Measurements from ENCODE around the gene RTL10. TPM values are rescaled to one million over a fixed set of nuclear protein-coding genes. Genes with fewer than 3 reads are reported as not detected.

The RTL10 gene
- total and polyA plus RNA-seq, 4 donors = 7.4 to 22.7 (median 11.6) TPM

DNA sequence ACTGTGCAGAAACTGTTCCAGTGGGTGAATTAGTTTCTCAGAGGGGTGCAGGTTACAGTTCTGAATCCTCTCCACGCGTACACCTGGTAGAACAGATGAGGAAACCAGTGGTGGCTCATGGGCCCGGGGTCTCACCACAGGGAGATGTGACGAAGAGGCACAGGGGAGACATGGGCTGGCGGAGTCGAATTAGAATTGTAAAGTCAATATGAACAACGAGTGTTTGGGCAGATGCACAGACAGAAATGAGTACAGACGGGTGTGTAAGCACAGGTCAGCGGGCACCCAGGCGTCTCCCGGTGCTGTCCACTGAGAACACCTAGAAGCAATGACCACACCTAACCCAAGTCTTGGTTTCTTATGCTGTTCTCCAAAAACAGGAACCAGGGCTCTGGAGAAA is 41.8 kb downstream of the RTL10 start:
- no peak overlapping the region for H3K9ac ChIP-seq (ENCODE audit: insufficient read depth in 1 of 2, low read length in 2 of 2)
- no peaks in the 10 kb centered on the region for H3K27me3 ChIP-seq (ENCODE audit: control insufficient read depth in 3 of 3, insufficient read depth in 3 of 3, low read length in 2 of 3)
- H3K27ac ChIP-seq (ENCODE audit: low read depth in 1 of 2, low read length in 1 of 2) = no peak overlapping the region
- ATAC-seq (ENCODE audit: insufficient read depth, low FRiP score) (no peak), DNase-seq (no peak)
- WGBS, 2 donors = 96 to 97% methylated on average over 11 of the region's 11 CpGs
- H3K36me3 ChIP-seq (ENCODE audit: control insufficient read depth in 4 of 4, insufficient read depth in 4 of 4, low read length in 4 of 4) = no peaks in the 10 kb centered on the region
- no peaks in the 10 kb centered on the region for H3K9me3 ChIP-seq (ENCODE audit: control insufficient read depth in 4 of 4, insufficient read depth in 3 of 4, low read length in 3 of 4)
- TF ChIP-seq, protein P1, sequence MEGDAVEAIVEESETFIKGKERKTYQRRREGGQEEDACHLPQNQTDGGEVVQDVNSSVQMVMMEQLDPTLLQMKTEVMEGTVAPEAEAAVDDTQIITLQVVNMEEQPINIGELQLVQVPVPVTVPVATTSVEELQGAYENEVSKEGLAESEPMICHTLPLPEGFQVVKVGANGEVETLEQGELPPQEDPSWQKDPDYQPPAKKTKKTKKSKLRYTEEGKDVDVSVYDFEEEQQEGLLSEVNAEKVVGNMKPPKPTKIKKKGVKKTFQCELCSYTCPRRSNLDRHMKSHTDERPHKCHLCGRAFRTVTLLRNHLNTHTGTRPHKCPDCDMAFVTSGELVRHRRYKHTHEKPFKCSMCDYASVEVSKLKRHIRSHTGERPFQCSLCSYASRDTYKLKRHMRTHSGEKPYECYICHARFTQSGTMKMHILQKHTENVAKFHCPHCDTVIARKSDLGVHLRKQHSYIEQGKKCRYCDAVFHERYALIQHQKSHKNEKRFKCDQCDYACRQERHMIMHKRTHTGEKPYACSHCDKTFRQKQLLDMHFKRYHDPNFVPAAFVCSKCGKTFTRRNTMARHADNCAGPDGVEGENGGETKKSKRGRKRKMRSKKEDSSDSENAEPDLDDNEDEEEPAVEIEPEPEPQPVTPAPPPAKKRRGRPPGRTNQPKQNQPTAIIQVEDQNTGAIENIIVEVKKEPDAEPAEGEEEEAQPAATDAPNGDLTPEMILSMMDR (IDR thresholded peaks at IDR 0.05; ENCODE audit: control extremely low read depth, extremely low read depth) = no peak
- no peak overlapping the region for H3K4me3 ChIP-seq
- H3K4me1 ChIP-seq (ENCODE audit: control insufficient read depth in 5 of 5, insufficient read depth in 5 of 5, low read length in 5 of 5) = peaks cover 0 to 19% (median 0%) of the 10 kb centered on the region in 5 donors

DNA sequence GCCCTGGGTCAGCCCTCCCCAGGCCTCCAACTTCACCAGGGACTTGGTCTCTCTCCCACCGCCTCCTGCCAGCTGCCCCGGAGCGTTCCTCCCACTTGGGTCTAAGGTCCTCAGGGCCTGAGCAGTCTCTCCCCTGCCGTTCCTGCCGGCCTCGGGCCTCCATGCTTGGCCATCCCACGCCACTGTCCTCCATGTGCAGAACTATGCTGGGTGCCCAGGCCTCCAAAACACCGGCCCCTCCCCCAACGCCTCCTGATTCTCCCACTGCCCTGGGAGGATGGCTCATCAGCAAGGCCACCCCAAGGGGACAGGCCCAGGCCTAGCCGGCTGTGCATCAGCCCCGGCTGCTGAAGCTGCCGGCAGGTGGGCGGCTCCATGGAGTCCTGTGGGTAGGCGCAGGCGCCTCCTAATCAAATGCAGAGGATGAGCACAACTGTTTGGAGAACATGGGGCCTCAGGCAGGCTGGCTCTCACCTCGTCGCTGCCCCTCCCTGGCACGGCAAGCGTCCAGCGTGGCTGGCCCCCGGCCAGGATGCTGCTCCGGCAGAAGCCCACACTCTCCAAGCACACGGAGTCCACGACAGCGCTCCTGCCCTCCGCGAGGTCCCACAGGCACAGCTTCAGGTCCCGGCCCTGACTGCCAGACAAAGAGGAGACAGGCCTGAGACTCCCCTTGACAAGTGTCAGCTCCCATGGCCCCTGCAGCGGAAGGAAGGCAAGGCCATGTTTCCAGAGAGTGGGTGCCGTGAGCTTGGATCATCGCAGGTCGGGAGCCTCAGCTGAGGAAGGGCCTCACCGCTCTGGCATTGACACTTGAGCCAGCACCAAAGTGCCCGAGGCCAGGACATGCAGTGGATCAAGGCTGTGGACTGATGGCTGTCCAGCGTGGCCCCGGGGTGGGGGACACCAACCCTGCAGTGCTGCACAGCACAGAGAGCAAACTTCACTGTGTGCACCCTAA is 42.6 kb downstream of the RTL10 start:
- H3K9me3 ChIP-seq (ENCODE audit: control insufficient read depth in 4 of 4, insufficient read depth in 3 of 4, low read length in 3 of 4) = no peaks in the 10 kb centered on the region
- no peak overlapping the region for H3K4me3 ChIP-seq
- H3K4me1 ChIP-seq (ENCODE audit: control insufficient read depth in 5 of 5, insufficient read depth in 5 of 5, low read length in 5 of 5) = peaks cover 0 to 18% (median 0%) of the 10 kb centered on the region in 5 donors
- ATAC-seq (ENCODE audit: insufficient read depth, low FRiP score) (no peak), DNase-seq (no peak)
- TF ChIP-seq, protein P1 (IDR thresholded peaks at IDR 0.05; ENCODE audit: control extremely low read depth, extremely low read depth) = no peak
- H3K36me3 ChIP-seq (ENCODE audit: control insufficient read depth in 4 of 4, insufficient read depth in 4 of 4, low read length in 4 of 4) = no peaks in the 10 kb centered on the region
- H3K27me3 ChIP-seq (ENCODE audit: control insufficient read depth in 3 of 3, insufficient read depth in 3 of 3, low read length in 2 of 3) = no peaks in the 10 kb centered on the region
- no peak overlapping the region for H3K27ac ChIP-seq (ENCODE audit: low read depth in 1 of 2, low read length in 1 of 2)
- 93 to 95% methylated on average over 36 of the region's 36 CpGs for WGBS, 2 donors
- H3K9ac ChIP-seq (ENCODE audit: insufficient read depth in 1 of 2, low read length in 2 of 2) = no peak overlapping the region

DNA sequence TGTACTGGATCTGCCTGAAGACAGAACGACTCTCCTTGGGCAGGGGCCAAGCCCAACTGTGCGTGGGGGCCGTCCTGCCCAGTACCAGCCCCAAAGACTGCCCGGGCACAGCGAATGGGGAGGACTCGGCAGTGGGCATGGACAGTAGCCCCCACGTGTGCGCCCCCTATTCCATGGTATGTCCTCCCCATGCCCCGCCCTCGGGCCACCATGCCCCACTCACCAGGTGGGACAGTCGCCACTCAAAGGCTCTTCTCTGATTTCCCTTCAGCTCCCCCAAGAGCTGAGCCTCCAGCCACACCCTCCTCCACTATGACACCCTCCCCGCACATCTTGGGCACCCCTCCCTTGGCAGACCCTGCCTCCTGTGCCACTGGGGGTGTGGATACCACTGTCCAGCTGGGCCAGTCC is 43.5 kb downstream of the RTL10 start:
- WGBS, 2 donors = 91 to 92% methylated on average over 12 of the region's 12 CpGs
- no peak for DNase-seq
- Histone ChIP-seq H3K9me3 (ENCODE audit: control insufficient read depth in 4 of 4, insufficient read depth in 3 of 4, low read length in 3 of 4) (no peaks in the 10 kb centered on the region), H3K27ac (ENCODE audit: low read depth in 1 of 2, low read length in 1 of 2) (no peak overlapping the region), H3K4me1 (ENCODE audit: control insufficient read depth in 5 of 5, insufficient read depth in 5 of 5, low read length in 5 of 5) (peaks cover 0 to 14% (median 0%) of the 10 kb centered on the region in 5 donors), H3K4me3 (no peak overlapping the region), H3K36me3 (ENCODE audit: control insufficient read depth in 4 of 4, insufficient read depth in 4 of 4, low read length in 4 of 4) (no peaks in the 10 kb centered on the region), H3K27me3 (ENCODE audit: control insufficient read depth in 3 of 3, insufficient read depth in 3 of 3, low read length in 2 of 3) (no peaks in the 10 kb centered on the region), H3K9ac (ENCODE audit: insufficient read depth in 1 of 2, low read length in 2 of 2) (no peak overlapping the region)
- TF ChIP-seq, protein P1 (IDR thresholded peaks at IDR 0.05; ENCODE audit: control extremely low read depth, extremely low read depth) = no peak
- no peak for ATAC-seq (ENCODE audit: insufficient read depth, low FRiP score)

Measured in lung (tissue), 12 donors.